Kidney glomerular epithelial cell (primary cell): ENCODE data around the gene GIPR.
"Not testable (repeated sequence)": the region's sequence is repeated elsewhere in the genome, so short reads cannot be mapped to it uniquely, and the experiment has no call there.

Experiments used
- DNase-seq: peaks from one replicate; lab custom pipeline; 2025; lab: John Stamatoyannopoulos, UW

Gene GIPR

DNA sequence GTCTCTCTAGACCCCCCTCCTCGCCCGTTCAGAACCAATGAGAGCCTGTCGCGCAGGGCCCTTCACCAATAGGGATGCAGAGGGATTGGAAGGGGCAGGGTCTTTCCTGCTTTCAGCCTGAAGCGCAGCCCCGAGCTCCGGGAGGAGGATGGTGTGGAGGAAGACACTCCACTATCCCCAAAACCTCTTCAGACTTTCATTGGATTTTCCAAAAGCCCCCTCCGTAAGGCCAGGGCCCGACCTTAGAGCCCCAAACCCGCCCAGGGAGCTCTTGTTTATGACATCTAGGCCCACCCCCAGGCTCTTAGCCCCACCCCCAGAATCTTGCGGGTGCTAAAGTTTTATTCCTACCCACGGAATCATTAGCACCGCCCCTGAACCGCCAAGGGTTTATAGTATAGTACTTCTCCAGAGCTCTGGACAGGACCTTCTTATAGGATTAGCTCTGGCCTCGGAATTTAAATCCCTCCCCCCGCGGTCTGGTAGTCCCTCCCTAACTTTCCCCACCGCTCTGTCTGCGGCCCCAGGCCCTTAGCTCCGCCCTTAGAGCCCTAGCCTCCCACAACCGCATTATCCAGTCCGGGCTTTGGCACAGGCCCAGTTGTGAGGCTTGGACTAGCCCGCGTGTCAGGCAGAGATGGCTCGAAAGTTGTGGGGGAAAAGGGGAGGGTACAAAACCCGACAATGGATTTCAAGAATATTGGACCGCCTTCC lies 22.2 kb upstream of the GIPR start:
- DNase-seq, result peak; percentile 87

GRCh38 chr19:45646345-45646698 lies 21.7 kb upstream of the GIPR start:
- DNase-seq, result no peak

DNA sequence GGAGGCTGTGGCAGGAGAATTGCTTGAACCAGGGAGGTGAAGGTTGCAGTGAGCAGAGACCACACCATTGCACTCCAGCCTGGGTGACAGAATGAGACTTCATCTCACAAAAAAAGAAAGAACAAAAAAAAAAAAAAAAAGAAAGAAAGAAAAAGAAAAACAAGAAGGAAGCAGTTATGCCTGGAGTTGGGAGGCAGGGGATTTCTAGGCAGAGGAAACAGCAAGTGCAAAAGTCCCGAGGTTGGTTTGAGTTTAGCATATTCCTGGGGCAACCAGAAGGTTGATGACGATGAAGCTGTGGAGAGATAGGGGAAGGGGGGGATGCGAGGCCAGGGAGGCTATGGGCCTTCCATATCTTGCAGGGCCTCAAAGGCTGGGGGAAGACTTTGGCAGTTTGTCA lies 17.3 kb upstream of the GIPR start:
- no peak for DNase-seq

GRCh38 chr19:45653634-45654033 lies 14.4 kb upstream of the GIPR start:
- no peak for DNase-seq

- no peak for DNase-seq
Measured at GRCh38 chr19:45655073-45655472, 12.9 kb upstream of the GIPR start.

- no peak for DNase-seq
Measured at GRCh38 chr19:45657520-45658167, 10.4 kb upstream of the GIPR start.

DNA sequence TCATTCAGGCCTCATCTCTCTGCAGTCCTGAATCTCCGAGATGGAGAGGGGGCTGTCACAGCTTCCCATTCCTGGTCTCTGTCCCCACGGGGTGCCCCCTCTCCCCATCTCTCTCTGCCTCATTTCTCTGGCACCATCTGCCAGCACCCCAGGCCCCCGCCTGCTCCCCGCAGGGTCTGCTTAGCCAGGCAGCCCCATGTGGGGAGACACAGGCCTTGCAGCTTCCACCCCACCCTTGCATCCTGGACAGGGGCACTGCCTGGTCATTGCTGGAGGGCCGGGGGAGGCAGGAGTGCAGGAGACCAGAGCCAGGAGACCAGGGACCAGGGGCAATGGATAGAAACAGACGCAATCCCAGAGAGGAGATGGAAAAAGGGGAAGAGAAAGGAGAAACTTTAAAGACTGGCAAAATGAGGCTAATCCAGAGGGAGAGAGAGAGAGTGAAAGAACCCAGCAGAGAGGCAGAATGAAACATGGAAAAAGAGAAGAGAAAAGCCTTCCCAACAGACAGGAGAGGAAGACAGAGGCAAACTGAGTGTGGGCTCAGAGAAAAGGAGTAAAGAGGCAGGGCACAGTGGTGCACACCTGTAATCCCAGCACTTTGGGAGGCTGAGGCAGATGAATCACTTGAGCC lies 8.8 kb upstream of the GIPR start:
- DNase-seq, result no peak

DNA sequence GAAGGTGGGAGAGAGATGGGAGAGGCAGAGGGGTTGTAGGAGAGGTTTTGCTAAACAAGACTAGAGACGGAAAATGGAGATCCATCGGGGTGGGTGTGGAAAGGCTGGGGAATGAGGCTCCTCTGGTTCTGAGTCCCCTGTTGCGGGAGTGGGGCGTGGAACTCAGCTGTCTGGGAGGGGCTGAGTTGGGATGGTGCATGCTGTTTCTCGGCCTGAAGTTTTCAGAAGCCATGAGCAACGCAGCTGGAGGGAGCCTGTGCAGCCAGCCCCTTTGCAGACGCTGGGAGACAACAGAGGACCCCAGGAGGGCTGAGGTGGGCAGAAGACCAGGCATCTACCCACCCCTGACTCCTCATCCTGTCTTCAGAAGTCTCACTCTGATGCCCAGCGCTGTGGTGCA lies 7.4 kb upstream of the GIPR start:
- no peak for DNase-seq

DNA sequence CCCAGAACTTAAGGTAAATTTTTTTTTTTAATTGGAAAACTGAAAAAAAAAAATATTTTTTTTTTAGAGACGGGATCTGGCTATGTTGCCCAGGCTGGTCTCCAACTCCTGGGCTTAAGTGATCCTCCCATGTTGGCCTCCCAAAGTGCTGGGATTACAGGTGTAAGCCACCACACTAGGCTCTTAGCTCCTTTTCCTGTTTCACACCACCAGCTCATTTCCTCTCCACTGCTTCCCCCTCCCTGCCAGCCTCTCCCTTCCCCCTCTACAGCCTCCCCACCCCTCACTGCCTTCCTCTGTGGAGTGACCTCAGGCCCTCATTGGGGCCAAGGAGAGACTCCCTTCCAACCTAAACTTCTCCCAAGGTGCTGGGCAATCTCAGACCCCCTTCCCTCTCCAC lies 4.2 kb upstream of the GIPR start:
- no peak for DNase-seq

- DNase-seq, result no peak
Measured at GRCh38 chr19:45664575-45664974, 3.4 kb upstream of the GIPR start.

- no peak for DNase-seq
Measured at GRCh38 chr19:45668342-45668871, 386 bp downstream of the GIPR start.

GRCh38 chr19:45670670-45671453 lies 2.8 kb downstream of the GIPR start:
- DNase-seq, result peak; percentile 72

GRCh38 chr19:45674946-45675345 lies 6.9 kb downstream of the GIPR start:
- DNase-seq, result no peak

DNA sequence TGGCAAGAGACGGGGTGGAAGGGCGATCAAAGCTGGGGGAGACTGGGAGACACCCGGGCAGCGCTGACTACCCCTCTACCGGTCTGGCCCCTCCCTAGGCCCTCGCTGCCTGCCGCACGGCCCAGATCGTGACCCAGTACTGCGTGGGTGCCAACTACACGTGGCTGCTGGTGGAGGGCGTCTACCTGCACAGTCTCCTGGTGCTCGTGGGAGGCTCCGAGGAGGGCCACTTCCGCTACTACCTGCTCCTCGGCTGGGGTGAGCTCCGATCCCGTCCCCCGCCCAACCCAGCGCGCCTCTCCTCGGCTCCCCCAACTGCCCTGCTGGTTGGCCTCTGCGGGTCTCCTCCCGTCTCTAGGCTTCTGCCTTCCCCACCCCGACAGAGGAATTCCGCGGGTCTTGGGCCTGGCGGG lies 8.8 kb downstream of the GIPR start:
- no peak for DNase-seq

- peak; percentile 84 for DNase-seq
Measured at GRCh38 chr19:45677351-45678230, 9.6 kb downstream of the GIPR start.

DNA sequence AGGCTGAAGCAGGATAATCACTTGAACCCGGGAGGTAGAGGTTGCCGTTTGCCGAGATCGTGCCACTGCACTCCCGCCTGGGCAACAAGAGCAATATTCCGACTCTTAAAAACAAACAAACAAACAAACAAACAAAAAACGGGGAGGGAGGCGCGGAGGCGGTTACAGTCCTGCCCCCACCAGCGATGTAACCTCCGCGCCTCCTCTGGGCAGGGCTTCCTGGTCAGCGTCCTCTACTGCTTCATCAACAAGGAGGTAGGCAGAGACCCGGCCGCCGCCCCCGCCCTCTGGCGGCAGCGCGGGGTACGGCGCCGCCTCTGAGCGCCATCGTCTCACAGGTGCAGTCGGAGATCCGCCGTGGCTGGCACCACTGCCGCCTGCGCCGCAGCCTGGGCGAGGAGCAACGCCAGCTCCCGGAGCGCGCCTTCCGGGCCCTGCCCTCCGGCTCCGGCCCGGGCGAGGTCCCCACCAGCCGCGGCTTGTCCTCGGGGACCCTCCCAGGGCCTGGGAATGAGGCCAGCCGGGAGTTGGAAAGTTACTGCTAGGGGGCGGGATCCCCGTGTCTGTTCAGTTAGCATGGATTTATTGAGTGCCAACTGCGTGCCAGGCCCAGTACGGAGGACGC lies 13.5 kb downstream of the GIPR start:
- DNase-seq, result peak; percentile 81

GRCh38 chr19:45682117-45682516 lies 14.1 kb downstream of the GIPR start:
- DNase-seq, result no peak

GRCh38 chr19:45682908-45683307 lies 14.9 kb downstream of the GIPR start:
- DNase-seq, result no peak

- not testable (repeated sequence) for DNase-seq
Measured at GRCh38 chr19:45685045-45685444, 17.0 kb downstream of the GIPR start.

GRCh38 chr19:45687599-45687998 lies 19.6 kb downstream of the GIPR start:
- no peak for DNase-seq
